H1 (cell line): Measurements from ENCODE around the gene L2HGDH. TPM values are rescaled to one million over a fixed set of nuclear protein-coding genes. Genes with fewer than 3 reads are reported as not detected.

Experiments used
- CTCF ChIA-PET: fragments of 300-600 bp; sonication (Branson Sonifier 250); formaldehyde crosslinking; loops from one replicate; lab custom pipeline; 2021; ENCODE audit not compliant: partially characterized antibody; lab: Charles Lee
- POLR2A ChIA-PET: fragments of 300-600 bp; sonication (Branson Sonifier 250); formaldehyde crosslinking; loops from one replicate; lab custom pipeline; 2021; ENCODE audit warnings: inconsistent platforms; ENCODE audit not compliant: partially characterized antibody; lab: Charles Lee
- DNase-seq, 2 experiments: peaks; one replicate each; pipeline versions ENCODE4 v3.0.0 to v3.0.0-alpha.2; 2010 to 2022; ENCODE audit warnings: low spot score in 2 of 2, low read depth in 1 of 2, mixed read lengths in 1 of 2
- FAIRE-seq: peaks from 2 replicates; lab custom pipeline; 2011; peaks lifted over from hg19 to GRCh38; lab: Jason Lieb, UNC
- H2AFZ ChIP-seq: 2 replicates; pipeline ENCODE4 v1.8.1; 2012; ENCODE audit warnings: low read length, inconsistent platforms
- H2AK5ac ChIP-seq: 2 replicates; pipeline ENCODE4 v1.6.1; 2013; ENCODE audit warnings: low read depth, low read length
- H2BK120ac ChIP-seq: replicated peaks from 2 replicates; pipeline ENCODE3; 2013; ENCODE audit warnings: low read depth, low read length, inconsistent platforms
- H2BK12ac ChIP-seq: 2 replicates; pipeline ENCODE4 v1.6.1; 2013; ENCODE audit warnings: low read depth, low read length
- H2BK15ac ChIP-seq: 2 replicates; pipeline ENCODE4 v1.6.1; 2013; ENCODE audit warnings: low read length
- H2BK20ac ChIP-seq: 2 replicates; pipeline ENCODE4 v1.6.1; 2013; ENCODE audit warnings: low read length
- H2BK5ac ChIP-seq: 2 replicates; pipeline ENCODE4 v1.6.1; 2013; ENCODE audit warnings: low read depth, low read length
- H3K14ac ChIP-seq: 2 replicates; pipeline ENCODE4 v1.6.1; 2013; ENCODE audit warnings: inconsistent platforms; ENCODE audit not compliant: insufficient read length
- H3K18ac ChIP-seq: 2 replicates; pipeline ENCODE4 v1.6.1; 2013; ENCODE audit warnings: low read length; ENCODE audit errors: extremely low read depth
- H3K23ac ChIP-seq: 2 replicates; pipeline ENCODE4 v1.6.1; 2013; ENCODE audit warnings: inconsistent platforms; ENCODE audit not compliant: insufficient read length
- H3K23me2 ChIP-seq: 2 replicates; pipeline ENCODE4 v1.6.1; 2013; ENCODE audit warnings: low read depth, low read length
- H3K27ac ChIP-seq: 2 replicates; pipeline ENCODE4 v1.6.1; 2011; ENCODE audit warnings: low read depth, low read length, inconsistent platforms
- H3K27me3 ChIP-seq, 4 experiments: replicated peaks in 1 of 4; 1 replicate in 1 of 4; 2 replicates in 3 of 4; pipeline versions ENCODE4 v1.6.1 to v1.8.1; 2011 to 2013; ENCODE audit warnings: low read length in 3 of 4, mild to moderate bottlenecking in 3 of 4, inconsistent platforms in 2 of 4, mixed read lengths in 2 of 4, moderate library complexity in 1 of 4; ENCODE audit not compliant: control insufficient read depth in 3 of 4, insufficient read depth in 3 of 4; ENCODE audit errors: extremely low read depth in 1 of 4
- H3K36me3 ChIP-seq, 4 experiments: 2 replicates each; pipeline versions ENCODE4 v1.6.1 to v1.8.1; 2011 to 2013; ENCODE audit warnings: mild to moderate bottlenecking in 4 of 4, low read length in 3 of 4, moderate library complexity in 2 of 4, control low read depth in 1 of 4, inconsistent platforms in 1 of 4; ENCODE audit not compliant: insufficient read depth in 4 of 4, control insufficient read depth in 2 of 4
- H3K4ac ChIP-seq: replicated peaks from 2 replicates; pipeline ENCODE3; 2013; ENCODE audit warnings: low read length, low read depth, mixed read lengths, inconsistent platforms; ENCODE audit not compliant: insufficient read length
- H3K4me1 ChIP-seq, 4 experiments: replicated peaks in 1 of 4; 1 replicate in 1 of 4; 2 replicates in 3 of 4; pipeline versions ENCODE4 v1.6.1 to v1.8.1; 2011 to 2013; ENCODE audit warnings: low read length in 3 of 4, inconsistent platforms in 2 of 4, mixed read lengths in 1 of 4; ENCODE audit not compliant: insufficient read depth in 4 of 4, control insufficient read depth in 3 of 4
- H3K4me2 ChIP-seq, 2 experiments: 2 replicates each; pipeline versions ENCODE4 v1.6.1 to v1.8.1; 2011 to 2013; ENCODE audit warnings: low read depth in 2 of 2, low read length in 2 of 2, control low read depth in 1 of 2, inconsistent platforms in 1 of 2, mild to moderate bottlenecking in 1 of 2; ENCODE audit not compliant: insufficient read depth in 1 of 2
- H3K4me3 ChIP-seq, 4 experiments: fragments of 200-600, 300-600 bp in 1 of 4; sonication (generic), shearing (Covaris generic), sonication (Bioruptor Twin) in 1 of 4; 2 replicates each; pipeline versions ENCODE4 v1.5.1 to v1.8.1; 2011 to 2016; ENCODE audit warnings: low read length in 4 of 4, low read depth in 3 of 4, control low read depth in 2 of 4, inconsistent platforms in 2 of 4, mild to moderate bottlenecking in 2 of 4, mixed read lengths in 1 of 4, moderate library complexity in 1 of 4; ENCODE audit not compliant: insufficient read depth in 2 of 4; ENCODE audit errors: extremely low read depth in 1 of 4
- H3K56ac ChIP-seq: replicated peaks from 2 replicates; pipeline ENCODE3; 2013; ENCODE audit warnings: low read depth, mild to moderate bottlenecking, mixed read lengths, low read length, inconsistent platforms; ENCODE audit not compliant: insufficient read length
- H3K79me1 ChIP-seq: 2 replicates; pipeline ENCODE4 v1.6.1; 2013; ENCODE audit warnings: low read depth, low read length, control low read depth
- H3K79me2 ChIP-seq, 2 experiments: 2 replicates each; pipeline versions ENCODE4 v1.6.1 to v1.8.1; 2012 to 2013; ENCODE audit warnings: low read length in 2 of 2, mild to moderate bottlenecking in 2 of 2, inconsistent platforms in 1 of 2; ENCODE audit not compliant: insufficient read depth in 2 of 2, control insufficient read depth in 1 of 2
- H3K9ac ChIP-seq, 4 experiments: replicated peaks in 1 of 4; 1 replicate in 1 of 4; 2 replicates in 3 of 4; pipeline versions ENCODE4 v1.6.1 to v1.8.1; 2011 to 2013; ENCODE audit warnings: low read depth in 3 of 4, low read length in 3 of 4, control low read depth in 2 of 4, mild to moderate bottlenecking in 2 of 4, moderate library complexity in 2 of 4, inconsistent platforms in 1 of 4; ENCODE audit errors: extremely low read depth in 1 of 4
- H3K9me3 ChIP-seq, 2 experiments: 2 replicates each; pipeline versions ENCODE4 v1.6.1 to v1.8.1; 2012 to 2013; ENCODE audit warnings: mild to moderate bottlenecking in 2 of 2, moderate library complexity in 2 of 2, control low read depth in 1 of 2, inconsistent platforms in 1 of 2, low read depth in 1 of 2, low read length in 1 of 2, mixed read lengths in 1 of 2; ENCODE audit not compliant: insufficient read depth in 2 of 2
- H4K20me1 ChIP-seq, 2 experiments: replicated peaks in 1 of 2; 2 replicates each; pipeline versions ENCODE3 to v1.8.1; 2011 to 2013; ENCODE audit warnings: inconsistent platforms in 2 of 2, low read length in 2 of 2, mild to moderate bottlenecking in 1 of 2; ENCODE audit not compliant: insufficient read depth in 2 of 2, control insufficient read depth in 1 of 2
- H4K5ac ChIP-seq: 2 replicates; pipeline ENCODE4 v1.6.1; 2013; ENCODE audit warnings: low read length, low read depth, mixed read lengths, inconsistent platforms; ENCODE audit not compliant: insufficient read length
- H4K8ac ChIP-seq: 2 replicates; pipeline ENCODE4 v1.8.0; 2013; ENCODE audit warnings: mild to moderate bottlenecking, moderate library complexity, low read length, inconsistent platforms; ENCODE audit not compliant: insufficient read depth; ENCODE audit errors: extremely low read depth
- H4K91ac ChIP-seq: replicated peaks from 2 replicates; pipeline ENCODE3; 2013; ENCODE audit warnings: low read length, mixed read lengths, inconsistent platforms; ENCODE audit not compliant: insufficient read length
- ASH2L ChIP-seq: fragments of 200-600, 300-600 bp; sonication (generic); IDR thresholded peaks from one replicate; pipeline ENCODE4 v1.7.1; 2017; ENCODE audit warnings: low read length
- CHD1 ChIP-seq: IDR thresholded peaks from 2 replicates; pipeline ENCODE4 v1.6.1; 2012; ENCODE audit warnings: low read depth, low read length, improper control_type of control experiment
- CTCF ChIP-seq, 3 experiments: IDR thresholded peaks; 1 replicate in 2 of 3; 2 replicates in 1 of 3; pipeline versions ENCODE4 v1.5.1 to v1.6.1; 2011; ENCODE audit warnings: low read length in 3 of 3, mild to moderate bottlenecking in 3 of 3, inconsistent platforms in 2 of 3, low read depth in 1 of 3, moderate library complexity in 1 of 3; ENCODE audit not compliant: insufficient read depth in 1 of 3; ENCODE audit errors: control extremely low read depth in 1 of 3
- SAP30 ChIP-seq: fragments of 300-600 bp; sonication (generic); IDR thresholded peaks from 2 replicates; pipeline ENCODE4 v1.7.1; 2012; ENCODE audit warnings: low read length, moderate library complexity, mild to moderate bottlenecking, inconsistent platforms; ENCODE audit not compliant: insufficient read depth, insufficient replicate concordance
- TAF7 ChIP-seq: optimal IDR thresholded peaks from 2 replicates; pipeline ENCODE3; 2011; ENCODE audit warnings: low read depth, mild to moderate bottlenecking, inconsistent platforms, low read length, moderate library complexity, borderline replicate concordance
- WGBS, 2 experiments: shearing (Covaris generic) in 1 of 2; methylation state at CpG; one replicate each; pipeline versions ENCODE4 v1.1.6 to v1.1.7; 2013 to 2015; ENCODE audit warnings: low lambda C conversion rate in 2 of 2, mixed read lengths in 2 of 2, inconsistent platforms in 1 of 2, low coverage in 1 of 2, missing lambda C conversion rate in 1 of 2; ENCODE audit not compliant: insufficient replicate concordance in 2 of 2, insufficient coverage in 1 of 2, insufficient read length in 1 of 2; ENCODE audit errors: extremely low coverage in 1 of 2, missing lambda C conversion rate in 1 of 2; 5-methylcytosine and 5-hydroxymethylcytosine counted together
- polyA plus RNA-seq, 7 experiments: library from polyadenylated mRNA; depleted of rRNA in 3 of 7; stranded (reverse) in 5 of 7; unstranded in 2 of 7; fragments of >200 nt in 5 of 7; fragments of 200-250 nt in 2 of 7; gene quantifications; 1 replicate in 5 of 7; 2 replicates in 1 of 7; 4 replicates in 1 of 7; pipeline versions ENCODE4 v1.2.1 to v1.2.3, GENCODE V29; 2011 to 2013; ENCODE audit warnings: missing spikeins in 2 of 7, mixed read lengths in 2 of 7
- total RNA-seq: library from RNA; stranded (reverse); fragmentation: NEBNext Ultra II Directional; extraction: Animal tissue kit (Norgen Biotek cat#: 25700); gene quantifications from 2 replicates; pipeline ENCODE4 v1.2.1, GENCODE V29; 2021

L2HGDH gene
- total and polyA plus RNA-seq, 2 of the 8 experiments (the other 6 are each of a cell fraction or from before 2014, with no cell fraction given) = 12.2 to 28.6 TPM

- no peaks in the 10 kb centered on the region for H3K79me2 ChIP-seq
- H3K27ac ChIP-seq = no peak overlapping the region
- no peak overlapping the region for H2BK15ac ChIP-seq
- H2BK20ac ChIP-seq = no peak overlapping the region
- H3K9ac ChIP-seq = no peak overlapping the region
- no peak for DNase-seq
- H4K5ac ChIP-seq = no peak overlapping the region
- H3K4me1 ChIP-seq = peaks cover 0 to 10% (median 1%) of the 10 kb centered on the region in 4 experiments; a peak in 3 of 7 replicates
- no peak overlapping the region for H2BK120ac ChIP-seq
- no peak overlapping the region for H3K14ac ChIP-seq
- no peak for FAIRE-seq
- H4K8ac ChIP-seq = no peak overlapping the region
- no peak overlapping the region for H3K18ac ChIP-seq
- WGBS, 2 experiments = 67% methylated on average over 1 of the region's 1 CpG; no CpG with 5 or more reads in 1 of the 2 experiments
- H3K23me2 ChIP-seq = no peaks in the 10 kb centered on the region
- H3K56ac ChIP-seq = no peak overlapping the region
- no peaks in the 10 kb centered on the region for H3K27me3 ChIP-seq
- H3K4me2 ChIP-seq = no peak overlapping the region
- POLR2A ChIA-PET = no interaction called here
- H3K4ac ChIP-seq = no peak overlapping the region
- no peaks in the 10 kb centered on the region for H3K36me3 ChIP-seq
- H2BK12ac ChIP-seq = no peak overlapping the region
- H4K20me1 ChIP-seq = no peaks in the 10 kb centered on the region
- no peaks in the 10 kb centered on the region for H3K79me1 ChIP-seq
- TF ChIP-seq SAP30 (no peak), ASH2L (no peak), TAF7 (no peak), CTCF (IDR thresholded peaks at IDR 0.05; ENCODE audit: control extremely low read depth in 1 of 3, insufficient read depth in 1 of 3, low read depth in 1 of 3, low read length in 3 of 3) (no peak), CHD1 (no peak)
- H2BK5ac ChIP-seq = no peak overlapping the region
- H2AK5ac ChIP-seq = no peak overlapping the region
- CTCF ChIA-PET = interaction anchor here (1.5 kb wide), 1 partner anchor 14 kb away, joined by 6 read pairs; no protein-coding TSS in a partner anchor
- H2AFZ ChIP-seq = no peak overlapping the region
- H4K91ac ChIP-seq = no peak overlapping the region
- H3K23ac ChIP-seq = no peak overlapping the region
- no peaks in the 10 kb centered on the region for H3K9me3 ChIP-seq
- no peak overlapping the region for H3K4me3 ChIP-seq
Observed at GRCh38 chr14:50354527-50354926, 42.5 kb upstream of the L2HGDH start.
